HG03280 (cell line): Measurements from ENCODE around the gene PRG3.
A peak's percentile ranks its signal among the peaks of the same experiment; 100 is the strongest.

Experiments used
- ATAC-seq: cut with Tn5 transposase; IDR thresholded peaks from one replicate; pipeline ENCODE4 v1.9.1; 2021; ENCODE audit warnings: mild to moderate bottlenecking, moderate library complexity; ENCODE audit not compliant: unreplicated experiment

PRG3 gene

GRCh38 chr11:57380975-57381374 lies at the start of gene PRG3:
TSS of gene PRG3 (minus strand) at chr11:57381150. CDS start at chr11:57380708, 442 bp downstream.
- ATAC-seq = no peak

DNA sequence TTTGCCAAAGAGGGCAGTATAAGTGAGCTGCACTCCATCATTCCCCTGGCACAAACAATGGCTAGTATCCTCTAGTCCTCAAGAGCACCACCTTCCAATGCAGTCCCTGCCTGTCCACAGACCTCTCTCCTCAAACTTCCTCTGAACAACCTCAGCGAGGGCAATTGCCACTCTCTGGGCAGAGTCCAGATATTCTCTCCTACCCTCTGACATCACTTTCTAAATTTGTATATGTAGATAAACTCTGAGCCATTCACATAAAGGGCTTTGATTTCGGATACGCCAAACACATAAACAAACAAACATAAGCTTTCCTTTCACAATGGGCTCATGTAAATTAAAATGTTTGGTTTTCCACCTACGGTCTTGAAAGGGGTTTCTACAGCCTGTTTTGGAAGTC lies 49.0 kb upstream of the PRG3 start:
- no peak for ATAC-seq

DNA sequence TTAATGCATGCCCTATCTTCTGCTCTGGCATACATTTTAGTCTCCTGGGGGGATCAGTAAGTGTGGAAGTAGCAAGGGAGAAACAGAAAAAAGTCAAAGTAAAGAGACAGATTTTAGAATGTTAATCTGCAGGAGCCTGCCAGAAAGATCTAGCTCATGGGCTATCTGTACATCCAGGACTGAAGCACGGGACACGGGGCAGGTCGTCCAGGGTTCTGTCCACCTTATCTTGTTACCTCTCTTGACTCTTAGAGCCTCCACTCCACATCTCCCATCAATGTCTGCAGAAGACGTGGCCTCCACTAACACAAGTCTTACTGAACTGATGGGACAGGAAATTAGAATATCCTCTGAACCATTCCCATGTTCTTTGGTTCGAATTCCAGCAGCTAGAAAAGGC lies 47.7 kb upstream of the PRG3 start:
- no peak for ATAC-seq

GRCh38 chr11:57427727-57428082 lies 46.8 kb upstream of the PRG3 start:
- ATAC-seq = no peak

GRCh38 chr11:57426929-57427726 lies 46.2 kb upstream of the PRG3 start, which contains the start of gene SLC43A3:
TSS of gene SLC43A3 (minus strand) at chr11:57427121. CDS start at chr11:57426172, 949 bp downstream.
- ATAC-seq = peak; percentile 64

DNA sequence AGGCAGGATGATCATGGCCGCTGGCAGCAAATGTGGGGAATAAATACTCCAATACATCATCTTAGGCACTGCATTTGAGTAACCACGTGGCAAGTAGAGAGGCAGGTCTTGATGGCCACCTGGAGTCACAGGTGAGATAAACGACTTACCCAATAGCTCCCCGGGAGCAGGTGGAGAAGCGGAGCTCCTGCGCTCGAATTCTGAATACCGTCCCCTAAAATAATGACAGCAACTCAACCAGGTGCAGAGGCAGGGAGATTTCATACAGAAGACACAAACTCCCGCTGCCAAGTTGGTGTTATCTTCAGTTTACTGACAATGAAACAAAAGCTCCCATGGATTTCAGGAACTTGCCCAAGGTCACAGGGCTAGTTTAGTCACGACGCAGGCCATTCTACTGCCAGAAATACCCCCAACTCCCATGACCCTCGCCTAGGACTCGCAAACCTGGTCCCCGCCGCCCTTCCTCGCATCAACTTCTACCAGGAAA lies 45.5 kb upstream of the PRG3 start:
- no peak for ATAC-seq

DNA sequence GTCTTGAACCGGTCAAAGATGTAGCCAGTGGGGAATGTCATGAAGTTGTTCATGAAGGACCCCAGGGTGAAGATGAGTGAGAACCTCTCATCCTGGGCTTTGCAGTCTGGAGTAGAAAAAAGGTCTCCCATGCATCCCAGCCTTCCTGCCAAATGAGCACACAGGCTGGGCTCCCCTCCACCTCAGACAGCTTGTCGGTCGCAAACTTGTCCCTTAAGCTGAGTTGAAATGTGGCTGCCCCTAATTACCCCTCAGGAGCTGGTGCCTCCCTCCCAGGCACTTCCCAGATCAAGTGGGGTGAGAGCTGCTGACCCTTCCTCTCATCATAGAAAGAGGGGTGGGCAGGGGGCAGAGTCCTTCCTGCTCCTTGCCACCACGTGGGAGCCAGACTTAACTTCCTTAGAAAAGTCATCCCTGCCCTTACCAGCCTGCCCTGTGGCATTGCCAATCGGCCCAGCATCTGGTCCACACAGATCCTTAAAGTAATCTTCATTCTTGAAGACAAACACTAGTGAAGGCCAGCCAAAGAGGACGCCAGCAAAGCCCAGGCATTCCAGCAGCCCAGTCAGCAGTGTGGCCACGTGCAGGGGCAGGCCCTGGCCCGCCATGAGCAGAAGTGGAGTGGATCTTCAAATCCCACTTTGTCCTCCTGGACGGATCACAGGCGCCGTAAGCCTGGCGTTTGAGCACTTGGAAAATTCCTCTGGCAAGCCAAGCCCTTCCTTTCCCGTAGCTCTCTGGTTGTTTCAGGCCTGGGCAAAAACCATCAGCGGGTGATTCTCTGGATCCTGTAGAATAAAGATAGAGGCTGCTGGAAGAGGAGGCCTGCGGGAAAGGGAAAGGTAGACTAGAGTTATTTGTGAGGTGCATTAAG lies 44.9 kb upstream of the PRG3 start:
- ATAC-seq = no peak

DNA sequence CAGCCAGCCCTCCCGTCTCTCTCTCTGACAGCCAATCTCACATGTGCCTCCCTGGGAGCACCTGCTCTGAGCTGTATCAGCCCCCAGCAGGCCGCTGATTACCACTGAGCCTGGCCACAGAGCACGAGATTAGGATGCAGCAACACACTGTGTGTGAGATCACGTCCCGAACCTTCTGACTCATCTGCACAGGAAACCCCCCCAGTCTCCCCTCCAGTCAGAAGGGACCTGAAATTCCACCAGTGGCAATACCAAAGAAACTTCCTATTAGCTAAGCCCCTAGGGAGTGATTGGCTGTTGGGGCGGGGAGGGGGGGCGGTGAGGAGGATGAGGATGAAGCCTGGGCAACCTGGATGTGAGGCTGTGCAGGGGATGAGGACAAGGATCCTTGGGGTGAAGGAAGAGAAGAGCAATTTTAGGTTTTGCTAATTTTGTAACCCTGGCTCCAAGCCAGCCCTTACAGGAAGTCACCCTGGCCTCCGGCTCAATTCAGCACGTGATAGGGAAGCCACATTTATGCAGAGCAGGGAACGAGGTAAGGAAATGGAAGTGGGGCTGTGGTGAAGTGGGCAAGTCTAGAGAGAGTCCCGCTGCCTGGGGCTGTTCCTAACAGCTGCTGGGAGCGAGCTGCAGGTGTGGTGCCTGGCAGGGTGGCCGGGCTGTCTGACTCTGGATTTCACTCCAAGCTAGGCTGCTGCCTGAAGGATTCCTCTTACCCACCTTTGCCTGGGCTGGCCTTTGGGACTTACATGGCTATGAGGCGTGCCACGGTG lies 44.0 kb upstream of the PRG3 start:
- ATAC-seq = peak; percentile 87

- no peak for ATAC-seq
Measured at GRCh38 chr11:57424137-57424791, 43.3 kb upstream of the PRG3 start.

DNA sequence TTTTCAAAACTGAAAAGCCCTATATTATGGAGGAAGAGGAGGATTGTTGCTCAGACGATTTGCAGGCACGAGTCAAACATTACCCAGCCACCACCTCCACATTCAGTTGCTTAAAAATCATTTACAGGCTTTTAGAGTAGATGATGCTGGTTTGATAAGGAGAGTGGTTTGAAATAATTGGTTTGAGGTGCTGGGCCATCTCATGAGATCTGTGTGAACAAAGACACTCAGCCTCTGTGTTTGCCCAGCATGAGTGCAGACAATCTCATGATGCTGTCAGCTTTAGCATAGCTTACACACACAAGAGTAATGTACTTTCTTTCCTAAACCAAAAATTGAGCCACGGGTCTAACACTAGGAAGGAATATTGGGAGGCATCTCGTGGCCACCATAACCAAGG lies 41.7 kb upstream of the PRG3 start:
- no peak for ATAC-seq

DNA sequence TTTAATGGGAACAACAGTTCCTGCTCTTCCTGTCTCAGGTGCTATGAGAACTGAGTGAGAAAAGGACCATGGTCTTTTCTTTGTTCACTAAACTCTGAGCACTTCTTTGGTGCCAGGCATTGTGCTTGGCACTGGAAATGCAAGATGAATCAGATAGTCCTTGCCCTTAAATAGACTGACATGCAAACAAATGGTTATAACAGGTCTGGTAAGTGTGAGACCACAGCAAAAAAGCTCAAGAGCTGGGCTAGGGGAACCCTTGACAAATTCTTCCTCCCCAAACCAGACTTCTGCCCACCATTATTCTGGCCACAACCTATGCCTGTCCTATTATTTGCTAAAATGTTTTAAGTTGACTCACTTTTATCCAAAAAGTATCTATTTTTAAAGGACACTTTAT lies 40.9 kb upstream of the PRG3 start:
- ATAC-seq = no peak

DNA sequence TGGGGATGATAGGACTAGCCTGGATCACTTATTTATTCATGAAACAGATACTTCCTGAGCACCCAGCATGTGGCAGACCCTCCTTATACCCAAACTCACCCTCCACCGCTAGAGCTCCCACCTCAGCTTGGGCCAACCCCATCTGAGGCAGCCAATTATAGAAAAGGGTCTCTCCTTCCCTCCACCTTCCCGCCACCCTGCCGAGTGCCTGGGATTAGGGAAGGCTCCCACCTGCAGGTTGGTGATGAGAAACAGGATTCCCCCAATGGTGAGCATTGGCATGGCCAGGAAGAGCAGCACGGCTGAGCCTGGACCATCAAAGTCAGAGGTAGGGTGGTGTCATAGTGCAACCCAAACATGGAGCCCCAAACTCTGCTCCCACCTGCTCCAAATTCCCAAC lies 40.1 kb upstream of the PRG3 start:
- ATAC-seq = no peak

DNA sequence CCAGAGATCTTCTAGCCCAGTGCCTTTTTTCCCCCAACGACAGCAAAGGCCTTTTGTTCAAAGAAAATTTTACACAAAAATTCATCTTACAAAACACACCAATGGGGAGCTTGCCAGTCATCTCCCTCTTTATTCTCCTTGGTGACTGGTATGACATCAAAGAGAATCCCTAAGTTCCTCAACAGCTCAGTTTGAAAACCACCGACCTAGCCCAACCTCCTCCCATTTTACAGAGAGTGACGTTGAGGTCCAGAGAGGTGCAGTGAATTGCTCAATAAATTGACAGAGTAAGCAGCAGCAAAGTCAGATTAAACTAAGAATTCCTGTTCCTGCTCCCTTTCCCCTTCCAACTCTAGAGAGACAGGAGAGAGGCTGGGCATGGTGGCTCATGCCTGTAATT lies 38.2 kb upstream of the PRG3 start:
- ATAC-seq = no peak

DNA sequence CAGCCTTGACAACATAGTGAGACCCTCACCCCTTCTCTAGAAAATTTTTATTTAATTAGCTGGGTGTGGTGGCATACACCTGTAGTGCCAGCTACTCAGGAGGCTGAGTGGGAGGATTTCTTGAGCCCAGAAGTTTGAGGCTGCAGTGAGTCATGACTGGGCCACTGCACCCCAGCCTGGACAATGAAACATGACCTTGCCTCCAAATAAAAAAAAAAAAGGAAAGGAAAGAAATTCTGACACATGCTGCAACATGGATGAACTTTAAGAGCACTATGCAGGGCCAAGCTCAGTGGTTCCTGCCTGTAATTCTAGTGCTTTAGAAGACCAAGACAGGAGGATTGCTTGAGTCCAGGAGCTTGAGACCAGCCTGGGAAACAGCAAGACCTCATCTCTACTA lies 37.2 kb upstream of the PRG3 start:
- no peak for ATAC-seq

- no peak for ATAC-seq
Measured at GRCh38 chr11:57417056-57417455, 36.1 kb upstream of the PRG3 start.

DNA sequence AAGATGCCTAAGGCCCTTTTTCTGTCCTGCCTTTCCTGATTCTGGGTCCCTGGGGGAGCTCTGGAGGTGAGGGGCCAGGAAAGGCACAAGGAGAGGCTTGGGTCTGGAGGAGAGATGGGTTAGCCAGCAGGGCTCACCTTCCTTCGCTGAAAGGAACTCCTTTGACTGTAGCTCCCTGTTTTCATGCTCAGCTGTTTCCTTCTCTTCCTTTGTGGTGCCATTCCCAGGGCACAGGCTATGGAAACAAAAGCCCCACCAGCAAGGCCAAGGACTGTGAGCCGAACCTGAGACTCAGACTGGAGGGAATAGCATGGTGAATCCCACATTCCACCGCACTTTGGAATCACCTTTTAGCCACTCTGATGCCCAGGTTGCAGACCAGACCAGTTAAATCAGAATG lies 35.5 kb upstream of the PRG3 start:
- no peak for ATAC-seq

DNA sequence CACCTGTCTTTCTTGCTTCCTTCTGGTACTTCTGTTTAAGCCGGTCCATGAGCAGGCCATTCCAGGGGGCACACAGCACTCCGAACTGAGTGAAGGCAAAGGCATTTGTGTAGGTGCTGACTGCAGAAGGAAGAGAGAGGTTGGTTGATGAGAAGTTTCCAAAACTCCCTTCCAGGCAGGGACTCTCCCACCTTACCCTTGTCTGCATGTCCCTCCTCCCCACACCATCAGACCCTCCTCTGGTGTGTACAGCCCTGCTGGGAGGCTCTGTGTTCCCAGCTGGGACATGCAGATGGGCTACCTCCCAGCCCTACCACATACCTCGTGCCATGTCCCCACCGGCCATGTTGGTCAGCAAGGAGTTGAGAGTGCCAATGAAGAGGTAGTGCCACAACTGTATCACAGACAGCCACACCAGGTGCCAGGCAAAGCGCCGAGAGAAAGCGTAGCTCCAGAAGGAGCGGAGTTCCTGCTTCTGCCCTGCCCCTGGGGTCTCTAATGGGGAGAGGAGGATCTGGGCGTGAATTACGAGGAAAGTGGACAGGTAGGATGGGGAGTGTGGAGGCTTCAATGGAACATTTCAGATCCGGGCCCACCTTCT lies 33.8 kb upstream of the PRG3 start:
- no peak for ATAC-seq

DNA sequence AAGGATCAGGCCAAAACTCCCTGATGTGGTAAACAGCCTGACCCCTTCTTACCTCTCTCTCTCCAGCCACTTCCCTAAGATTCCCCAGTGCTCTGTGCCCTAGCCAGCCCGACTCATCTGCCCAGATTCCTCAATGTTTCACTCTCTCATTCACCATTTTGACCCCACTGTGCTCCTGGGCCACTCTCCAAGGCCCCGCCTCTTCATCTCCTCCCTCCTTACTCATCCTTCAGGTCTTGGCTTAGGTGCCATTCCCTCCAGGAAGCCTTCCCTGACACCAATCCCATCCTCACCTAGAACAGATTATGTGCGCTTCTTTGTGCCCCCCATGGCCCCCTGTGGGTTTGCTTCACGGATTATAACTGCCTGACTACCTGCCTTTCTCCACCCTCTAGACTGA lies 32.7 kb upstream of the PRG3 start:
- ATAC-seq = no peak

GRCh38 chr11:57410287-57410686 lies 29.3 kb upstream of the PRG3 start:
- ATAC-seq = no peak
